IPS-11a (cell line): ENCODE measurements around the gene GRID2.

Experiments used
- H3K4me3 ChIP-seq: one replicate; pipeline ENCODE4 v1.5.1; 2013; ENCODE audit warnings: low read depth, low read length, control low read depth

GRID2 gene

GRCh38 chr4:93178279-93178678 is 874.5 kb downstream of the GRID2 start:
- H3K4me3 ChIP-seq, result no peak overlapping the region

- no peak overlapping the region for H3K4me3 ChIP-seq
These were observed 875.3 kb downstream of the GRID2 start for GRCh38 chr4:93179044-93179443.

- H3K4me3 ChIP-seq, result no peak overlapping the region
These were observed 879.0 kb downstream of the GRID2 start for GRCh38 chr4:93182722-93183121.

DNA sequence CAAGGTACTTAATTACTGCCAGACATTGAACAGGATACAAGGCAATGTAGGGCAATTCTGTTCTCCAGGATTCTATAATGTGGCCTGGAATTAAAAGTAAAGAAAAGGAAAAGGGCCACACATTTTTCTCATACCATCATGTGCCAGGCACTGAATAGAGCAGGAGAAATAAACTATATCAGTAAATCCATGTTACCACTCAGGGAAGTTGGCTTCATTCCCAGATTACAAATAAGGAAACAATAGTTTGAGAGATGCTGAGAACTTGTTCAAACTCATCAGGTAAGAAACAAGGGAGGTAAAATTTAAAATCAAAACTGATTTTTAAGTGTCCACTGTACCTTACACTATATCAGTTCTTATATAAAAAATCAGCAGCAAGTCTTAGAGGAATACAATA is 879.8 kb downstream of the GRID2 start:
- no peak overlapping the region for H3K4me3 ChIP-seq

DNA sequence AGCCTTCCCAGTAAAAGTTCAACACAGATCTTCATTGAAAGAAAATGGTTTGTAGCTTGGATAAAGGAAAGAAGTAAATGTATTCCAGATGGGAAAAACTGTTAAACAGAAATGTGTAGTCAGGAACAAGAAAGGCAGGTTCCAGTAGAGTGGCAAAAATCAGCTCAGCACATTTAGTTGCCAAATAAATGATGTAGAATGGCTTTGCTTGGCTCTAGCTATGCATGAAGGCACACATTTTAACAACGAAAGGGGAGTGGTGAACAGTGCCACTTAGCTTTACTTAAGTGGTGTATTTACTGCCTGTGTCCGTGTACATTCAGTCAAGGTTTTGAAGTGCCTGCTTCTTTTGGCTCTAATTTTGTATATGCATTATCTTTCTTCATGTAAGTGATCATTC is 880.3 kb downstream of the GRID2 start:
- no peak overlapping the region for H3K4me3 ChIP-seq

GRCh38 chr4:93186846-93187245 is 883.1 kb downstream of the GRID2 start:
- H3K4me3 ChIP-seq, result no peak overlapping the region

GRCh38 chr4:93187466-93187865 is 883.7 kb downstream of the GRID2 start:
- H3K4me3 ChIP-seq, result no peak overlapping the region

GRCh38 chr4:93187892-93188291 is 884.1 kb downstream of the GRID2 start:
- H3K4me3 ChIP-seq, result no peak overlapping the region

DNA sequence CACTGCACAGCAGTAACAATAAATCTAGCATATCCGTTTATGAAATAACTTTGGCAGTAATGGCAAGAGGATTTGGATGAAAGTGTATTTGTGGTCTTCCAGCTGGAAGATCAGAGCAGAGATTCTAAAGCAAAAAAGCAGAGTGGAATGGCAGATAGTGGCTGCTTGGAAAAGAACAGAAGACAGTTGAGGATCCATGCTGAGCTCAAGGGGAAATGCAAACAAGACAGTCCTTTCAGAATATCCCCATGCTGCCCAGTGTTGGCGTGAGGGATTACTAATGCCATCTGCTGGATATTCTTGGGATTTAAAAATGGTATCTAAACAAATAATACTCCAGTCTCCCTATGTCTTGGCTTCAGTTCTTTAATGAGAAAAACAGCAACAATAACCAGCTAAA is 895.7 kb downstream of the GRID2 start:
- no peak overlapping the region for H3K4me3 ChIP-seq

- H3K4me3 ChIP-seq, result no peak overlapping the region
These were observed 897.8 kb downstream of the GRID2 start for GRCh38 chr4:93201471-93202096.

GRCh38 chr4:93203708-93204107 is 899.9 kb downstream of the GRID2 start:
- H3K4me3 ChIP-seq, result no peak overlapping the region

GRCh38 chr4:93212250-93212649 is 908.5 kb downstream of the GRID2 start:
- no peak overlapping the region for H3K4me3 ChIP-seq

DNA sequence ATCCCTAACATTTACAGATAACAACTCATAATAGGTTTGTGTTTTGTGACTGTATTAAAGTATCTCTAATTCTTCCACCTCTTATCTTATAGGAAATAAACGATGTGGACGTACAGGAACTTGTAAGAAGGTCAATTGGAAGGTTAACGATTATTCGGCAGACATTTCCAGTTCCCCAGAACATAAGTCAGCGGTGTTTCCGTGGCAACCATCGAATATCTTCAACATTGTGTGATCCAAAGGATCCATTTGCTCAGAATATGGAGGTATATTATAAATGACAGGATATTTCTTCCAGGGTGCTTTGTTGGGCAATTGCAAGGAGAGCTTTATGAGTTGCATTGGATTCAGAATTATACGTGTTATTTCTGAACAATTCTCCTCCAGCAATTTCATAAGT is 912.9 kb downstream of the GRID2 start:
- no peak overlapping the region for H3K4me3 ChIP-seq

- H3K4me3 ChIP-seq, result no peak overlapping the region
These were observed 913.7 kb downstream of the GRID2 start for GRCh38 chr4:93217431-93217830.

GRCh38 chr4:93221771-93222170 is 918.0 kb downstream of the GRID2 start:
- H3K4me3 ChIP-seq, result no peak overlapping the region

- no peak overlapping the region for H3K4me3 ChIP-seq
These were observed 924.3 kb downstream of the GRID2 start for GRCh38 chr4:93228021-93228420.

GRCh38 chr4:93232883-93233282 is 929.1 kb downstream of the GRID2 start:
- H3K4me3 ChIP-seq, result no peak overlapping the region

DNA sequence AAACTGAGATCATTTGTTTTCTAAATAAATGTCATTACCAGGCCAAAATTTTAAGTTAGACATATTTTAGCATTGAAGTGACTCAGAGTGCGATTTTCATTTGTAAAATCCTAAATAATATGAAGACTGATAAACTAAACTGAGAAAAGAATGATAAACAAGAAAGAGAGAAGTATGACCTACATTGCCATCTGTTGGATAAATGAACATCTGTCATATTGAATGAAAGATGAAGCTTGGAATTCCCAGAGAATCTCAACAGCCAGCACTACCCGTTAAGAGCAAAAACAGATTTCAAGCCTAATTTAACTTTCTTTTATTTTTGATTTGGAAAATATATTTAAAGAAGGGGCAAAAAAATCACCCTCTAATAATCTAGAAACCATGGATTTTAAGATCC is 933.8 kb downstream of the GRID2 start:
- H3K4me3 ChIP-seq, result no peak overlapping the region

- H3K4me3 ChIP-seq, result no peak overlapping the region
These were observed 939.5 kb downstream of the GRID2 start for GRCh38 chr4:93243262-93243661.

- H3K4me3 ChIP-seq, result no peak overlapping the region
These were observed 957.4 kb downstream of the GRID2 start for GRCh38 chr4:93261207-93261606.

- no peak overlapping the region for H3K4me3 ChIP-seq
These were observed 959.4 kb downstream of the GRID2 start for GRCh38 chr4:93263166-93263565.

DNA sequence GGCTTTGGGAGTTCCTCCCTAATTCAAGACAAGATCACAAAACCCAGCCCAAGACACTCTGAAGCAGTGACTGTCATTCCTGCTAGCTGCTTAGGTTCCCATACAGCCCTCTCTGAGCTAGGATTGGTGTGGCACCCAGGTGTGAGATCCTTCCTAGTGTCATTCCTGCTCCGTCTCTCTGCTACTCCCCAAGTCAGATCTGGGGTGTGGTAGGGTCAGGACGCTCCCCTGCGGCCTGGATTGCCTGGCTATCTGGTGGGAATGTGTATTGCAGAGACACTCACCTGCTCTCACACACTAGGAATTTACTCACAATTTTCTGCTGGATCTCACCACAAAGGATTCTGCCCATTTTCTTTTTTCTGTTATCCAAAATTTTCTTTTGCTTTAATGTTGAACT is 964.0 kb downstream of the GRID2 start:
- no peak overlapping the region for H3K4me3 ChIP-seq

GRCh38 chr4:93285346-93285745 is 981.6 kb downstream of the GRID2 start:
- H3K4me3 ChIP-seq, result no peak overlapping the region
